GM19463 (cell line): ENCODE data around the gene CGB7.

Source experiments
- ATAC-seq: cut with Tn5 transposase; IDR thresholded peaks from one replicate; pipeline ENCODE4 v1.9.1; 2021; ENCODE audit warnings: mild to moderate bottlenecking, moderate library complexity; ENCODE audit not compliant: unreplicated experiment

Gene CGB7

GRCh38 chr19:49017041-49017665, 40.4 kb downstream of the CGB7 start, which contains the start of gene LHB:
Gene LHB (minus strand): TSS chr19:49017091. CDS start chr19:49017081, 10 bp downstream.
- ATAC-seq, result no peak

- no peak for ATAC-seq
Measured at GRCh38 chr19:49016067-49016839, 41.3 kb downstream of the CGB7 start.

DNA sequence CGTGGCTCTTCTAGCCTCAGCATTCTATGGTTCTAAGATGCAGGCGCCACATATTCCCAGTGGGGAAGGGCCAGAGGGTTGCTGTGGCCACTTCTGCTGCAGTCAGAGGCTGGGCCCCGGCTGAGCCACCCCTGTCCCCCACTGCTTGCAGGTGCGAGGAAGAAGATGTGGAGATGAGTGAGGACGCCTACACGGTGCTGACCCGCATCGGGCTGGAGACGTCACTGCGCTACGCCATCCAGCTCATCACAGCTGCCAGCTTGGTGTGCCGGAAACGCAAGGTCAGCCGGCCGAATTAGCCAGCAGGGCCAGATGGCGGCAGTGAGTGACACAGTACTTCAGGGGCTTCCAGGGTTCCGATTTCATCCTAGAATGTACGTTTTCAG, 42.7 kb downstream of the CGB7 start:
- no peak for ATAC-seq

GRCh38 chr19:49014123-49014869, 43.3 kb downstream of the CGB7 start:
- ATAC-seq, result no peak

- ATAC-seq, result no peak
Measured at GRCh38 chr19:49011194-49011593, 46.4 kb downstream of the CGB7 start.

GRCh38 chr19:49010453-49010852, 47.1 kb downstream of the CGB7 start:
- no peak for ATAC-seq

- no peak for ATAC-seq
Measured at GRCh38 chr19:49009828-49010227, 47.7 kb downstream of the CGB7 start.

DNA sequence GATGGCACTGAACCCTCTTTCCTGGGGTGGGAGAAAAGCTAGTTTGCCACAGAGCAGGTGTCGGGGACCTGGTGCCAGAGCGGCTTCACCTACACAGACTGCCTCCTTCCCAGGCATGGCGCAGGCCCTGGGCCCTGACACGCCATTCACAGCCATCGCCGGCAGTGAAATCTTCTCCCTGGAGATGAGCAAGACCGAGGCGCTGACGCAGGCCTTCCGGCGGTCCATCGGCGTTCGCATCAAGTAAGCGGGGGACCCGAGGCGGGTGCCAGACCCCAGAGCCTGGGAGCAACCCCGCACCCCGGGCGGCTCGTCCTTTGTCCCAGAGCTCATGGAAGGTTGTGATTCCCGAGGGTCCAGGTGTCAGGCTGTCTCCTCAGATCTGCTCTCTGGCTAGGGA, 50.6 kb downstream of the CGB7 start:
- no peak for ATAC-seq

GRCh38 chr19:49004964-49005614, 52.5 kb downstream of the CGB7 start:
- no peak for ATAC-seq
